Bronchial smooth muscle cell (primary cell): ENCODE data around the gene R3HDM2. TPM values are rescaled to one million over a fixed set of nuclear protein-coding genes. Genes with fewer than 3 reads are reported as not detected.

ENCODE experiments used
- total RNA-seq: library from RNA; depleted of rRNA; stranded (reverse); fragments of >200 nt; gene quantifications from 2 replicates; pipeline ENCODE4 v1.2.1, GENCODE V29; 2014

Gene R3HDM2
- total RNA-seq, result 9.3 and 9.4 TPM in 2 replicates

GRCh38 chr12:57430931-57431566 lies at the start of gene R3HDM2:
Gene R3HDM2, minus strand, starts transcription at chr12:57431043. Its CDS starts 120,615 bp downstream, at chr12:57310428.

GRCh38 chr12:57479376-57480115 lies 48.7 kb upstream of the R3HDM2 start, which contains the start of gene ARHGAP9:
Gene ARHGAP9, minus strand, starts transcription at chr12:57479866. Its CDS starts 460 bp downstream, at chr12:57479406.

GRCh38 chr12:57459750-57460467 lies 29.1 kb upstream of the R3HDM2 start, which contains the start of gene GLI1:
Gene GLI1, plus strand, starts transcription at chr12:57459785. Its CDS starts 3,907 bp downstream, at chr12:57463692.

GRCh38 chr12:57454566-57455373 lies 23.9 kb upstream of the R3HDM2 start, which contains the start of gene INHBE:
Gene INHBE, plus strand, starts transcription at chr12:57455307. Its CDS starts 230 bp downstream, at chr12:57455537.

GRCh38 chr12:57434517-57435223 lies 3.8 kb upstream of the R3HDM2 start, which contains the start of gene INHBC:
Gene INHBC, plus strand, starts transcription at chr12:57434784. Its CDS starts 103 bp downstream, at chr12:57434887.

GRCh38 chr12:57250956-57251355 lies 179.9 kb downstream of the R3HDM2 start, which contains the start of gene STAC3:
Gene STAC3, minus strand, starts transcription at chr12:57251187. Its CDS starts 1,551 bp downstream, at chr12:57249636.

GRCh38 chr12:57229634-57230380 lies 201.0 kb downstream of the R3HDM2 start, which contains the start of gene SHMT2:
Gene SHMT2, plus strand, starts transcription at chr12:57229711. Its CDS starts 68 bp downstream, at chr12:57229779.

GRCh38 chr12:57216014-57216911 lies 214.6 kb downstream of the R3HDM2 start, which contains the start of gene NXPH4:
Gene NXPH4, plus strand, starts transcription at chr12:57216794. Its CDS starts 176 bp downstream, at chr12:57216970.

Other genes with a start within 250 kb of the R3HDM2 start
- gene NXPH4, start 214.2 kb downstream of the R3HDM2 start, total RNA-seq, result 0.77 and 0.79 TPM in 2 replicates
- gene SHMT2, start 201.3 kb downstream of the R3HDM2 start, total RNA-seq, result 149 and 196 TPM in 2 replicates
- gene STAC3, start 179.9 kb downstream of the R3HDM2 start, total RNA-seq, result 0.63 and 0.69 TPM in 2 replicates
- gene INHBC, start 3.7 kb upstream of the R3HDM2 start, total RNA-seq, result not detected in 2 replicates
- 0.47 and 0.52 TPM in 2 replicates for gene INHBE, start 24.3 kb upstream of the R3HDM2 start, total RNA-seq
- gene GLI1, start 28.7 kb upstream of the R3HDM2 start, total RNA-seq, result 0.47 and 0.86 TPM in 2 replicates
- 0.32 TPM in 1 of 2 replicates, not detected in the other for gene ARHGAP9, start 48.8 kb upstream of the R3HDM2 start, total RNA-seq
- 91.1 and 149 TPM in 2 replicates for gene MARS1, start 57.0 kb upstream of the R3HDM2 start, total RNA-seq
- gene DDIT3, start 89.5 kb upstream of the R3HDM2 start, total RNA-seq, result 59.8 and 79.6 TPM in 2 replicates
- 3.4 and 4.7 TPM in 2 replicates for gene MBD6, start 91.8 kb upstream of the R3HDM2 start, total RNA-seq
- gene DCTN2, start 116.1 kb upstream of the R3HDM2 start, total RNA-seq, result 79.6 and 85.2 TPM in 2 replicates
- gene KIF5A, start 119.0 kb upstream of the R3HDM2 start, total RNA-seq, result 0.47 and 0.60 TPM in 2 replicates
- 7.9 and 11.8 TPM in 2 replicates for gene PIP4K2C, start 160.1 kb upstream of the R3HDM2 start, total RNA-seq
- gene DTX3, start 173.8 kb upstream of the R3HDM2 start, total RNA-seq, result 12.8 and 16.2 TPM in 2 replicates
- 33.4 and 38.7 TPM in 2 replicates for gene ARHGEF25, start 180.4 kb upstream of the R3HDM2 start, total RNA-seq
- gene B4GALNT1, start 202.2 kb upstream of the R3HDM2 start, total RNA-seq, result 0.77 and 0.79 TPM in 2 replicates